Mucosa of rectum (tissue), 2 donors: ENCODE data around the gene LRRTM2.
"Not testable (repeated sequence)": the region's sequence is repeated elsewhere in the genome, so short reads cannot be mapped to it uniquely, and the experiment has no call there.

ENCODE experiments used
- H3K27ac ChIP-seq, 2 donors: one replicate each; pipeline ENCODE4 v1.7.0; 2013; ENCODE audit warnings: inconsistent platforms in 2 of 2, low read depth in 2 of 2, low read length in 2 of 2
- H3K27me3 ChIP-seq, 2 donors: one replicate each; pipeline ENCODE4 v1.7.0; 2013; ENCODE audit warnings: low read length in 2 of 2; ENCODE audit not compliant: control insufficient read depth in 2 of 2, insufficient read depth in 2 of 2
- H3K36me3 ChIP-seq, 2 donors: one replicate each; pipeline ENCODE4 v1.7.0; 2013; ENCODE audit warnings: low read length in 2 of 2; ENCODE audit not compliant: control insufficient read depth in 2 of 2, insufficient read depth in 2 of 2
- H3K4me1 ChIP-seq, 2 donors: one replicate each; pipeline ENCODE4 v1.7.0; 2013; ENCODE audit warnings: low read length in 2 of 2, mild to moderate bottlenecking in 1 of 2; ENCODE audit not compliant: control insufficient read depth in 2 of 2, insufficient read depth in 2 of 2
- H3K4me3 ChIP-seq, 2 donors: one replicate each; pipeline ENCODE4 v1.7.0; 2013; ENCODE audit warnings: low read length in 2 of 2
- H3K9ac ChIP-seq, 2 donors: one replicate each; pipeline ENCODE4 v1.7.0; 2013; ENCODE audit warnings: low read length in 2 of 2, low read depth in 1 of 2, mild to moderate bottlenecking in 1 of 2
- H3K9me3 ChIP-seq, 2 donors: one replicate each; pipeline ENCODE4 v1.7.0; 2013; ENCODE audit warnings: low read length in 2 of 2; ENCODE audit not compliant: control insufficient read depth in 2 of 2
- donor health status: healthy.
- donor health status: Normal muscosa, but diverticular disease.

LRRTM2 gene

GRCh38 chr5:138843316-138844124, 31.6 kb downstream of the LRRTM2 start:
- H3K4me1 ChIP-seq, result peaks cover 0 to 2% of the 10 kb centered on the region in 2 donors

DNA sequence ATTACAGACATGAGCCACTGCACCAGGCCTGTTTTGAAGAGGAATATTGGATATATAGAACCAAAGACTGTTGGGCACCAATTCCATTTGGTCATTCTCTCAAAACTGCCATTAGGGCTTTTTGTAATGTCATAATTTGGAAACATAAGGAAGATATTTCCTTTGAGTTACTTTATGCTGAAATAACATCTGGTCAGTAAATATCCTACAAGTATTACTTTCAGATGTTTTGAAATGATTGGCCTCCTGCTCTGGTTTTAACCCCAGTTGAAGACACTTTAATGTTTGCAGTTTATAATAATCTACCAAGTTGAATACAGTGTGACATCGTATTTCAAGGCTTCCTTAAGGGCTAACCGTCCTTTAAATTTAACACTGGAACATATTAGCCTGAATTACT, 33.6 kb downstream of the LRRTM2 start:
- no peak overlapping the region for H3K4me3 ChIP-seq
- peaks cover 0 to 2% of the 10 kb centered on the region in 2 donors for H3K4me1 ChIP-seq
- no peaks in the 10 kb centered on the region for H3K9me3 ChIP-seq
- H3K9ac ChIP-seq, result no peak overlapping the region
- peaks cover 0 to under 1% of the 10 kb centered on the region in 2 donors for H3K36me3 ChIP-seq
- no peaks in the 10 kb centered on the region for H3K27me3 ChIP-seq
- no peak overlapping the region for H3K27ac ChIP-seq

More at GRCh38 chr5:138843316-138844124, 31.6 kb downstream of the LRRTM2 start:
- H3K9me3 ChIP-seq, result no peaks in the 10 kb centered on the region
- H3K9ac ChIP-seq, result no peak overlapping the region
- H3K36me3 ChIP-seq, result no peaks in the 10 kb centered on the region
- H3K27ac ChIP-seq, result no peak overlapping the region
- H3K27me3 ChIP-seq, result no peaks in the 10 kb centered on the region
- H3K4me3 ChIP-seq, result no peak overlapping the region

GRCh38 chr5:138840103-138840502, 35.0 kb downstream of the LRRTM2 start:
- no peak overlapping the region for H3K27ac ChIP-seq
- no peak overlapping the region for H3K9ac ChIP-seq
- H3K27me3 ChIP-seq, result no peaks in the 10 kb centered on the region
- peaks cover 0 to 2% of the 10 kb centered on the region in 2 donors for H3K4me1 ChIP-seq
- H3K4me3 ChIP-seq, result no peak overlapping the region
- peaks cover 0 to 5% of the 10 kb centered on the region in 2 donors for H3K36me3 ChIP-seq
- H3K9me3 ChIP-seq, result no peaks in the 10 kb centered on the region

DNA sequence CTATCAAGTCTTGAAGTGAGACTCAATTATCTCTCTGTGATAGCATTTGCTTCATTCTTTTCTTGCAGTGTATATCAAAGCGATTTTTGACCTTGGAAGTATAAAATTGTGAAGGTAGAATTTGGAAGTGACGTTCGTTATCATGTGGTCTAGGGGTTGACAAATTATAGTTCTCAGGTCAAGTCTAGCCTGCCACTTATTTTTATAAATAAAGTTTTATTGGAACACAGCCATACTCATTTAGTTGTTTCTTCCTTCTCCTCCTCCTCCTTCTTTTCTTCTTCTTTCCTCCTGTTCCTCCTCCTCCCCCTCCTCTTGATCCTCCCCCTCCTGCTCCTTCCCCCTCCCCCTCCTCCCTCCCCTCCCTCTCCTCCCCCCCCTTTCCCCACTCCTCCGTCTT, 38.0 kb downstream of the LRRTM2 start:
- Histone ChIP-seq H3K27me3 (no peaks in the 10 kb centered on the region), H3K4me1 (peaks cover 0 to 2% of the 10 kb centered on the region in 2 donors), H3K9ac (no peak overlapping the region), H3K36me3 (peaks cover under 1 to 12% of the 10 kb centered on the region in 2 donors), H3K27ac (no peak overlapping the region), H3K4me3 (no peak overlapping the region), H3K9me3 (no peaks in the 10 kb centered on the region)

DNA sequence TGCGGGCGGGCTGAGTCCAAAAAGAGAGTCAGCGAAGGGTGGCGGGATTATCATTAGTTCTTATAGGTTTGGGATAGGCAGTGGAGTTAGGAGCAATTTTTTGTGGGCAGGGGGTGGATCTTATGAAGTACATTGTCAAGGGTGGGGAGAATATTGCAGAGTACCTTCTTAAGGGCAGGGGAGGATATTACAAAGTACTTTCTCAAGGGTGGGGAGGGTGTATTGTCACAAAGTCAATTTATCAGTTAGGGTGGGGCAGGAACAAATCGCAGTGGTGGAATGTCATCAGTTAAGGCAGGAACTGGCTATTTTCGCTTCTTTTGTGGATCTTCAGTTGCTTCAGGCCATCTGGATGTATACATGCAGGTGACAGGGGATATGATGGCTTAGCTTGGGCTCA, 40.3 kb downstream of the LRRTM2 start:
- not testable (repeated sequence) for H3K9me3 ChIP-seq, H3K4me3 ChIP-seq, H3K27ac ChIP-seq, H3K27me3 ChIP-seq, H3K9ac ChIP-seq, H3K4me1 ChIP-seq
- peaks cover 9 to 20% of the 10 kb centered on the region in 2 donors for H3K36me3 ChIP-seq

GRCh38 chr5:138833726-138834480, 41.2 kb downstream of the LRRTM2 start:
- no peaks in the 10 kb centered on the region for H3K4me1 ChIP-seq
- no peak overlapping the region for H3K4me3 ChIP-seq
- no peaks in the 10 kb centered on the region for H3K9me3 ChIP-seq
- H3K36me3 ChIP-seq, result peaks cover 11 to 26% of the 10 kb centered on the region in 2 donors
- H3K27ac ChIP-seq, result no peak overlapping the region
- no peak overlapping the region for H3K9ac ChIP-seq
- H3K27me3 ChIP-seq, result no peaks in the 10 kb centered on the region

- Histone ChIP-seq H3K27me3 (no peaks in the 10 kb centered on the region), H3K9me3 (no peaks in the 10 kb centered on the region), H3K9ac (no peak overlapping the region), H3K27ac (no peak overlapping the region), H3K4me1 (no peaks in the 10 kb centered on the region), H3K4me3 (no peak overlapping the region), H3K36me3 (peaks cover 16 to 34% of the 10 kb centered on the region in 2 donors)
These were observed 42.1 kb downstream of the LRRTM2 start for GRCh38 chr5:138833080-138833479.

- no peaks in the 10 kb centered on the region for H3K9me3 ChIP-seq
- no peak overlapping the region for H3K27ac ChIP-seq
- peaks cover 24 to 38% of the 10 kb centered on the region in 2 donors for H3K36me3 ChIP-seq
- H3K4me3 ChIP-seq, result no peak overlapping the region
- no peaks in the 10 kb centered on the region for H3K27me3 ChIP-seq
- H3K9ac ChIP-seq, result no peak overlapping the region
- no peaks in the 10 kb centered on the region for H3K4me1 ChIP-seq
These were observed 42.9 kb downstream of the LRRTM2 start for GRCh38 chr5:138832218-138832617.

- H3K27ac ChIP-seq, result no peak overlapping the region
- H3K9ac ChIP-seq, result no peak overlapping the region
- no peaks in the 10 kb centered on the region for H3K9me3 ChIP-seq
- H3K4me1 ChIP-seq, result no peaks in the 10 kb centered on the region
- H3K27me3 ChIP-seq, result no peaks in the 10 kb centered on the region
- H3K36me3 ChIP-seq, result peaks cover 26 to 43% of the 10 kb centered on the region in 2 donors
- H3K4me3 ChIP-seq, result no peak overlapping the region
These were observed 43.4 kb downstream of the LRRTM2 start for GRCh38 chr5:138831703-138832102.

DNA sequence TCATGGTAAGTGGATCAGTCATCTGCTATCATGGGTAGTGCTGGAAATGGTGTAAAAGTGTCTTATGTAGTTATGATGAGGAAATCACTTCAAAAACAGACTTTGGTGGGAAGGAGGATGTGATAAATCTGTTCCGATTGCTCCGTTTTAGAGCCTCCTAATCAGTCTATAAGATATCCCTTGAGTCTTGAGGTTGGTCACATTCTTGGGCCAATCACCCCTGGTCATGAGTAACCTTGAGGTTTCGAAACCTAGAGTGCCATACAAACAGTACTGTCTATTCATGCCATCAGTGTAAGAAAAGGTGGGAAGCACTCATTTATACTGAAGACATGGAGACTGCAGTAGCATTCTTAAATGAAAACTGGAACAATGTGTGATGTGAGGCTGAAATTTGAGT, 45.8 kb downstream of the LRRTM2 start:
- no peaks in the 10 kb centered on the region for H3K27me3 ChIP-seq
- H3K9ac ChIP-seq, result no peak overlapping the region
- H3K36me3 ChIP-seq, result peaks cover 33 to 51% of the 10 kb centered on the region in 2 donors
- H3K4me1 ChIP-seq, result no peaks in the 10 kb centered on the region
- H3K4me3 ChIP-seq, result no peak overlapping the region
- H3K27ac ChIP-seq, result no peak overlapping the region
- no peaks in the 10 kb centered on the region for H3K9me3 ChIP-seq
